Activated T-helper 17 cell treated with anti-CD3 and anti-CD28 coated beads, Interleukin-2, amount 50 U/mL, for 72 hours (primary cell): ENCODE data around the gene CTTNBP2. TPM values are rescaled to one million over a fixed set of nuclear protein-coding genes. Genes with fewer than 3 reads are reported as not detected.

Experiments used
- ATAC-seq: fragments of 150-1000 bp; cut with Tn5 transposase; replicated peaks from 2 replicates; pipeline ENCODE4 v1.10.0; 2021; ENCODE audit warnings: mild to moderate bottlenecking, moderate library complexity
- H3K27ac Mint-ChIP-seq: one replicate; pipeline ENCODE4 v1.8.0; 2022; ENCODE audit warnings: mixed read lengths
- H3K27me3 Mint-ChIP-seq: one replicate; pipeline ENCODE4 v1.8.0; 2022; ENCODE audit warnings: mixed read lengths
- H3K36me3 Mint-ChIP-seq: one replicate; pipeline ENCODE4 v1.8.0; 2022; ENCODE audit warnings: low read depth, mild to moderate bottlenecking, mixed read lengths
- H3K4me1 Mint-ChIP-seq: one replicate; pipeline ENCODE4 v1.8.0; 2022; ENCODE audit warnings: mixed read lengths
- H3K4me3 Mint-ChIP-seq: one replicate; pipeline ENCODE4 v1.8.0; 2022; ENCODE audit warnings: mild to moderate bottlenecking, mixed read lengths
- H3K9me3 Mint-ChIP-seq: one replicate; pipeline ENCODE4 v1.8.0; 2022; ENCODE audit warnings: mixed read lengths
- total RNA-seq, 2 donors: library from RNA; stranded (reverse); gene quantifications; one replicate each; pipeline ENCODE4 v1.2.3, GENCODE V29; 2022

Gene CTTNBP2
- total RNA-seq, 2 donors from 2014 or later: 0.40 TPM; not detected in 1

- no peak overlapping the region for H3K27ac Mint-ChIP-seq
- no peak for ATAC-seq
These were observed 101.5 kb downstream of the CTTNBP2 start for GRCh38 chr7:117771756-117772155.

GRCh38 chr7:117769085-117769484, 104.2 kb downstream of the CTTNBP2 start:
- Mint-ChIP-seq H3K4me1 (no peaks in the 10 kb centered on the region), H3K4me3 (no peak overlapping the region), H3K27me3 (peaks cover 14% of the 10 kb centered on the region), H3K9me3 (no peaks in the 10 kb centered on the region), H3K36me3 (no peaks in the 10 kb centered on the region), H3K27ac (no peak overlapping the region)
- ATAC-seq: no peak

More at GRCh38 chr7:117771756-117772155, 101.5 kb downstream of the CTTNBP2 start:
- Mint-ChIP-seq H3K4me1 (no peaks in the 10 kb centered on the region), H3K4me3 (no peak overlapping the region), H3K27me3 (peaks cover 7% of the 10 kb centered on the region), H3K36me3 (no peaks in the 10 kb centered on the region), H3K9me3 (no peaks in the 10 kb centered on the region)

- no peaks in the 10 kb centered on the region for H3K4me1 Mint-ChIP-seq
- H3K9me3 Mint-ChIP-seq: no peaks in the 10 kb centered on the region
- no peak for ATAC-seq
- H3K27ac Mint-ChIP-seq: no peak overlapping the region
- no peak overlapping the region for H3K4me3 Mint-ChIP-seq
- no peaks in the 10 kb centered on the region for H3K36me3 Mint-ChIP-seq
- H3K27me3 Mint-ChIP-seq: peaks cover 17% of the 10 kb centered on the region
These were observed 105.3 kb downstream of the CTTNBP2 start for GRCh38 chr7:117767951-117768350.

- no peak overlapping the region for H3K27ac Mint-ChIP-seq
- no peaks in the 10 kb centered on the region for H3K36me3 Mint-ChIP-seq
- no peak overlapping the region for H3K4me3 Mint-ChIP-seq
- ATAC-seq: no peak
- H3K9me3 Mint-ChIP-seq: no peaks in the 10 kb centered on the region
- H3K27me3 Mint-ChIP-seq: peaks cover 19% of the 10 kb centered on the region
- no peaks in the 10 kb centered on the region for H3K4me1 Mint-ChIP-seq
These were observed 106.3 kb downstream of the CTTNBP2 start for GRCh38 chr7:117766913-117767312.

GRCh38 chr7:117764031-117764430, 109.2 kb downstream of the CTTNBP2 start:
- H3K9me3 Mint-ChIP-seq: no peaks in the 10 kb centered on the region
- H3K36me3 Mint-ChIP-seq: no peaks in the 10 kb centered on the region
- no peak overlapping the region for H3K4me3 Mint-ChIP-seq
- no peak for ATAC-seq
- H3K27ac Mint-ChIP-seq: no peak overlapping the region
- peaks cover 15% of the 10 kb centered on the region for H3K27me3 Mint-ChIP-seq
- no peaks in the 10 kb centered on the region for H3K4me1 Mint-ChIP-seq

GRCh38 chr7:117762055-117762454, 111.2 kb downstream of the CTTNBP2 start:
- no peaks in the 10 kb centered on the region for H3K4me1 Mint-ChIP-seq
- ATAC-seq: no peak
- H3K27ac Mint-ChIP-seq: no peak overlapping the region
- H3K9me3 Mint-ChIP-seq: no peaks in the 10 kb centered on the region
- no peak overlapping the region for H3K4me3 Mint-ChIP-seq
- no peaks in the 10 kb centered on the region for H3K36me3 Mint-ChIP-seq
- peaks cover 15% of the 10 kb centered on the region for H3K27me3 Mint-ChIP-seq

- H3K4me1 Mint-ChIP-seq: no peaks in the 10 kb centered on the region
- H3K36me3 Mint-ChIP-seq: no peaks in the 10 kb centered on the region
- H3K9me3 Mint-ChIP-seq: no peaks in the 10 kb centered on the region
- H3K4me3 Mint-ChIP-seq: no peak overlapping the region
- H3K27me3 Mint-ChIP-seq: peaks cover 9% of the 10 kb centered on the region
- no peak overlapping the region for H3K27ac Mint-ChIP-seq
- no peak for ATAC-seq
These were observed 113.1 kb downstream of the CTTNBP2 start for GRCh38 chr7:117759950-117760640.

GRCh38 chr7:117757440-117757839, 115.8 kb downstream of the CTTNBP2 start:
- no peak for ATAC-seq
- Mint-ChIP-seq H3K9me3 (no peaks in the 10 kb centered on the region), H3K4me3 (no peak overlapping the region), H3K27ac (no peak overlapping the region), H3K4me1 (no peaks in the 10 kb centered on the region), H3K36me3 (no peaks in the 10 kb centered on the region), H3K27me3 (peaks cover 5% of the 10 kb centered on the region)

- Mint-ChIP-seq H3K9me3 (no peaks in the 10 kb centered on the region), H3K27me3 (peaks cover 4% of the 10 kb centered on the region), H3K4me1 (no peaks in the 10 kb centered on the region), H3K36me3 (no peaks in the 10 kb centered on the region), H3K27ac (no peak overlapping the region), H3K4me3 (no peak overlapping the region)
- ATAC-seq: no peak
These were observed 116.6 kb downstream of the CTTNBP2 start for GRCh38 chr7:117756586-117757085.

- Mint-ChIP-seq H3K9me3 (no peaks in the 10 kb centered on the region), H3K4me3 (no peak overlapping the region), H3K27me3 (peaks cover 4% of the 10 kb centered on the region), H3K36me3 (no peaks in the 10 kb centered on the region), H3K27ac (no peak overlapping the region), H3K4me1 (no peaks in the 10 kb centered on the region)
- no peak for ATAC-seq
These were observed 118.1 kb downstream of the CTTNBP2 start for GRCh38 chr7:117755136-117755535.

- Mint-ChIP-seq H3K4me3 (no peak overlapping the region), H3K9me3 (no peaks in the 10 kb centered on the region), H3K27me3 (peaks cover 4% of the 10 kb centered on the region), H3K27ac (no peak overlapping the region), H3K36me3 (no peaks in the 10 kb centered on the region), H3K4me1 (no peaks in the 10 kb centered on the region)
- ATAC-seq: no peak
These were observed 121.5 kb downstream of the CTTNBP2 start for GRCh38 chr7:117751775-117752174.

- Mint-ChIP-seq H3K4me1 (no peaks in the 10 kb centered on the region), H3K4me3 (no peak overlapping the region), H3K9me3 (no peaks in the 10 kb centered on the region), H3K27ac (no peak overlapping the region), H3K27me3 (peaks cover 4% of the 10 kb centered on the region), H3K36me3 (no peaks in the 10 kb centered on the region)
- ATAC-seq: no peak
These were observed 122.4 kb downstream of the CTTNBP2 start for GRCh38 chr7:117750612-117751563.

- no peaks in the 10 kb centered on the region for H3K36me3 Mint-ChIP-seq
- H3K9me3 Mint-ChIP-seq: no peaks in the 10 kb centered on the region
- no peak overlapping the region for H3K27ac Mint-ChIP-seq
- no peak for ATAC-seq
- H3K4me3 Mint-ChIP-seq: no peak overlapping the region
- peaks cover 6% of the 10 kb centered on the region for H3K27me3 Mint-ChIP-seq
- no peaks in the 10 kb centered on the region for H3K4me1 Mint-ChIP-seq
These were observed 131.3 kb downstream of the CTTNBP2 start for GRCh38 chr7:117741962-117742361.

GRCh38 chr7:117739085-117739484, 134.2 kb downstream of the CTTNBP2 start:
- Mint-ChIP-seq H3K36me3 (no peaks in the 10 kb centered on the region), H3K27ac (no peak overlapping the region), H3K4me1 (no peaks in the 10 kb centered on the region), H3K27me3 (peaks cover 6% of the 10 kb centered on the region), H3K4me3 (no peak overlapping the region), H3K9me3 (no peaks in the 10 kb centered on the region)
- ATAC-seq: no peak

GRCh38 chr7:117737926-117738325, 135.3 kb downstream of the CTTNBP2 start:
- H3K27ac Mint-ChIP-seq: no peak overlapping the region
- no peak for ATAC-seq
- no peaks in the 10 kb centered on the region for H3K4me1 Mint-ChIP-seq
- H3K4me3 Mint-ChIP-seq: no peak overlapping the region
- H3K9me3 Mint-ChIP-seq: no peaks in the 10 kb centered on the region
- H3K27me3 Mint-ChIP-seq: peaks cover 11% of the 10 kb centered on the region
- H3K36me3 Mint-ChIP-seq: no peaks in the 10 kb centered on the region
